Testis (tissue), 2 donors: ENCODE results near the gene RUNX3.
"Not testable (repeated sequence)": the region's sequence is repeated elsewhere in the genome, so short reads cannot be mapped to it uniquely, and the experiment has no call there.

Experiments used
- POLR2A ChIP-seq: fragments of 450-650 bp; IDR thresholded peaks from one replicate; pipeline ENCODE4 v1.6.1; 2017; ENCODE audit warnings: antibody characterized with exemption, mild to moderate bottlenecking, moderate library complexity
- TF ChIP-seq, protein P1 (sequence below), 3 experiments: fragments of 450-650 bp in 2 of 3; fragments of 200-600 bp in 1 of 3; sonication (generic) in 1 of 3; IDR thresholded peaks; one replicate each; pipeline ENCODE4 v1.5.1; 2016 to 2019; ENCODE audit warnings: antibody characterized with exemption in 3 of 3, mild to moderate bottlenecking in 2 of 3, moderate library complexity in 1 of 3

DNA sequence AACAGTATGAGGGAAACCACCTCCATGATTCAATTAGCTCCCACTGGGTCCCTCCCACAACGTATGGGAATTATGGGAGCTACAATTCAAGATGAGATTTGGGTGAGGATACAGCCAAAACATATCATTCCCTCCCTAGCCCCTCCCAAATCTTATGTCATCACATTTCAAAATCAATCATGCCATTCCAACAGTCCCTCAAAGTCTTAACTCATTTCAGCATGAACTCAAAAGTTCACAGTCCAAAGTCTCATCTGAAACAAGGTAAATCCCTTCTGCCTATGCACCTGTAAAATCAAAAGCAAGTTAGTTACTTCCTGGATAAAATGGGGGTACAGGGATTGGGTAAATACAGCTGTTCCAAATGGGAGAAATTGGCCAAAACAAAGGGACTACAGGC is 38.7 kb downstream of the RUNX3 start:
- TF ChIP-seq, protein P1, sequence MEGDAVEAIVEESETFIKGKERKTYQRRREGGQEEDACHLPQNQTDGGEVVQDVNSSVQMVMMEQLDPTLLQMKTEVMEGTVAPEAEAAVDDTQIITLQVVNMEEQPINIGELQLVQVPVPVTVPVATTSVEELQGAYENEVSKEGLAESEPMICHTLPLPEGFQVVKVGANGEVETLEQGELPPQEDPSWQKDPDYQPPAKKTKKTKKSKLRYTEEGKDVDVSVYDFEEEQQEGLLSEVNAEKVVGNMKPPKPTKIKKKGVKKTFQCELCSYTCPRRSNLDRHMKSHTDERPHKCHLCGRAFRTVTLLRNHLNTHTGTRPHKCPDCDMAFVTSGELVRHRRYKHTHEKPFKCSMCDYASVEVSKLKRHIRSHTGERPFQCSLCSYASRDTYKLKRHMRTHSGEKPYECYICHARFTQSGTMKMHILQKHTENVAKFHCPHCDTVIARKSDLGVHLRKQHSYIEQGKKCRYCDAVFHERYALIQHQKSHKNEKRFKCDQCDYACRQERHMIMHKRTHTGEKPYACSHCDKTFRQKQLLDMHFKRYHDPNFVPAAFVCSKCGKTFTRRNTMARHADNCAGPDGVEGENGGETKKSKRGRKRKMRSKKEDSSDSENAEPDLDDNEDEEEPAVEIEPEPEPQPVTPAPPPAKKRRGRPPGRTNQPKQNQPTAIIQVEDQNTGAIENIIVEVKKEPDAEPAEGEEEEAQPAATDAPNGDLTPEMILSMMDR (IDR thresholded peaks at IDR 0.05): not testable (repeated sequence)
- not testable (repeated sequence) for TF ChIP-seq POLR2A
